HG03175 (cell line): ENCODE data around the gene APLF.
"Not testable (repeated sequence)": the region's sequence is repeated elsewhere in the genome, so short reads cannot be mapped to it uniquely, and the experiment has no call there.

Experiments
- ATAC-seq: cut with Tn5 transposase; IDR thresholded peaks from one replicate; pipeline ENCODE4 v1.9.1; 2021; ENCODE audit warnings: mild to moderate bottlenecking, moderate library complexity; ENCODE audit not compliant: unreplicated experiment

APLF gene

GRCh38 chr2:68521037-68521436 is 53.7 kb downstream of the APLF start:
- no peak for ATAC-seq

DNA sequence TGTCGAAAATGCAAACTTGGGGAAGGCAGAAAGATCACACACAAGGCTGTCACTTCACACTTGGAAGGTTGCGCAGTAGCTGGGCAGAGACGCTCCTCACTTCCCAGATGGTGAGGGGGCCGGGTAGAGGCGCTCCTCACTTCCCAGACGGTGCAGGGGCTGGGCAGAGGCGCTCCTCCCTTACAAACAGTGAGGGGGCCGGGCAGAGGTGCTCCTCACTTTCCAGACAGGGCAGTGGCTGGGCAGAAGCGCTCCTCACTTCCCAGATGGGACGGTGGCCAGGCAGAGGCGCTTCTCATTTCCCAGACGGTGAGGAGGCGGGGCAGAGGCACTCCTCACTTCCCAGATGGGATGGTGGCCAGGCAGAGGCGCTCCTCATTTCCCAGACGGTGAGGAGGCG is 59.6 kb downstream of the APLF start:
- ATAC-seq: not testable (repeated sequence)

DNA sequence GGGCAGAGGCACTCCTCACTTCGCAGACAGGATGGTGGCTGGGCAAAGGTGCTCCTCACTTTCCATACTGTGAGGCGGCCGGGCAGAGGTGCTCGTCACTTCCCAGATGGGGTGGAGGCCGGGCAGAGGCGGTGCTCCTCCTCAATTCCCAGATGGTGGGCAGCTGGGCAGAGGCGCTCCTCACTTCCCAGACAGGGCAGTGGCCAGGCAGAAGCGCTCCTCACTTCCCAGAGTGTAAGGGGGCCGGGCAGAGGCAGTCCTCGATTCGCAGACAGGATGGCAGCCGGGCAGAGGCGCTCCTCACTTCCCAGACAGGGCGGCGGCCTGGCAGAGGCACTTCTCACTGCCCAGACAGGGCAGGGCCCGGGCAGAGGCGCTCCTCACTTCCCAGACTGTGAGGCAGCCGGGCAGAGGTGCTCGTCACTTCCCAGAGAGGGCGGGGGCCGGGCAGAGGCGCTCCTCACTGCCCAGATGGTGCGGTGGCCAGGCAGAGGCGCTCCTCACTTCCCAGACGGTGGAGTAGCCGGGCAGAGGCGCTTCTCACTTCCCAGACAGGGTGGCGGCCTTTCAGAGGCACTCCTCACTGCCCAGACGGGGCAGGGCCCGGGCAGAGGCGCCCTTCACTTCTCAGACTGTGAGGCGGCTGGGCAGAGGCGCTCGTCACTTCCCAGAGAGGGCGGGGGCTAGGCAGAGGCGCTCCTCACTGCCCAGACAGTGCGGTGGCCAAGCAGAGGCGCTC is 60.1 kb downstream of the APLF start:
- not testable (repeated sequence) for ATAC-seq

DNA sequence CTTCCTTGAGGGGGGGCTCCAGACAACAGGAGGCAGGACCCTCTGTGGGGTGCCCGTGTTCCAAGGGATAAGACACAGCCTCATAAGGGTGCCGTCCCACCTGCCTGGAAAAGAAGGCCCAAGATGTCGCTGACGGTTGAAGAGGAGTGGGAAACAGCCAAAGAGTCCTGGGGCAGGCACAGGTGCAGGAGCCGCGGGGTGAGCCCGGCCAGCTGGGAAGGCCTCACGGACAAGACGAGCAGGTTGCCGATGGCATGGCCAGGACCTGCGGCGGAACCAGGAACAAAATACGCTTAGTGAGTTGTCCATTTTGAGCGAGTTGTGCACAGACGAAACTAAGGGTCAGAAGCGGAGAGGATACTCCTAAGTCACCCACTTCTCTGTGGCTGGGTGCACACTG is 61.8 kb downstream of the APLF start:
- not testable (repeated sequence) for ATAC-seq

DNA sequence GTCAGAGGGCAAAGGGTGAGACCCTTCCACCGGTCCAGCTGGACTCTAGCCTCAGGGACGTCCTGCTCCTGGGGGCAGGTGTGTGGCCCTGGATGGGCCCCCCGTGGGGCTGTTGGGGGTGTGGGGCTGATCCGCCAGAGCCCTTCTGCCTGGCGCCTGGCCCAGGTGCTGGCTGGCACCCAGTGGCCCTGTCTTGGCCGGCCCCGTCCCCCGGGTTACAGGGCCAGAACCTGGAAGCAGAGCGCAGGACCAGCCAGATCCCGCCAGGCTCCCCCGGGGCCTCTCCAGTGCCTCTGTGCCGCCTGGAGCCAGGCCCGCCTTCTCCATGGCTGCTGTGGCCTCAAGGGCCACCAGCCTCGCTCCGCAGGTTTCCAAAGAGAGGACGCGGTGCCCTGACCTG is 62.3 kb downstream of the APLF start:
- ATAC-seq: not testable (repeated sequence)

DNA sequence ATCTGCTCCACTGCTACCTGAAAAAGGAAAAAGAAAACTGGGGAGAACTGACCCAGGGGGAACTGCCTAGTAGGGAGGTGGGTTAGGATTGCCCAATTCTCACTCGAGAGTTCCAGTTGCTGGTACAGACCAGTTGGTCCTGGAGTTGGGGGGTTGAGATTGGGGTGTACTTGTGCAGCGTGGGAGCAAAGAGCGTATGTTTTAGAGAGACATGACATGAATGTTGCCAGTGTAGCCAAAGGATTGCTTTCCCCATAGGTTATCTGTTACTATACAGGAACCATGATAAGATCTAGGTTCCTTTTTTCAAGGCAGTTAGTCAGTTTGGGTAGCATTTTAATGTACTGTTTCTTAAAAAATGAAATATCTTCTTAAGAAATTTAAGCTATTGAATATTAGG is 68.6 kb downstream of the APLF start:
- no peak for ATAC-seq

- no peak for ATAC-seq
Measured at GRCh38 chr2:68537011-68537410, 69.6 kb downstream of the APLF start.

GRCh38 chr2:68537809-68538208 is 70.4 kb downstream of the APLF start:
- ATAC-seq: no peak

- no peak for ATAC-seq
Measured at GRCh38 chr2:68544811-68545210, 77.4 kb downstream of the APLF start.

DNA sequence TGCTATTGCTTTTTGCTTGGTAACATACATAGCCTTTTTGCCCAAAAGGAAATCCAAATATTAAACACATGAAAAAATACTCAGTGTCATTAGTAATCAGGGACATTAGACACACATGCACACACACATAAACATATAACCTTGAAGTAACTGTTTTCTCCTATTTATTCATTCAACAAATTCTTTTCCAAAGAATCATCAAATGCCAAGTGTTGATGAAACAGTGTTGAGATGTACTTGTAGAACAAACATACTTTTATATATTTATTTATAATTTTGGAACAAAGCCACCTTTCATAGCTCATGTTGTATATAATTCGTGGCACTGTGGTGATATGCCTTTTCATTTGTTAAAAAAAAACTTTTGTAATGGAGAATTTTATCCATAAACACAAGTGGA is 81.0 kb downstream of the APLF start:
- no peak for ATAC-seq

DNA sequence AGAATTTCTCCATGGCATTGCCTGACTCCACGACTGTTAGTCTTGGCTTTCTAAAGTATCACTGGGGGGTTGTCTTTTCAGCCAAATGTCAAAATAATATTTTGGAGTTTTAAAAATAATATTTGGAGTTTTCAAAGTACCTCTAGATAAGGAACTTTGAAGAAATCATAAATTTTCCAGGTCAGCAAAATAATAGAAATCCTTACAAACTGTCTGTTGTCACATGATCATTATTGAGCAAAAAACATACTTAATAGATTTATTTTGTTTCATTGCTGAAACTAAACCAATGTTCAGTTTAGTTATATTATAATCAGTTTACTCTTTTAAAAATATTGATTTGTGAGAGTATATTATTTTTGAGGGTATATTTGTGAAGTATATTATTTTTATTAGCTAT is 85.7 kb downstream of the APLF start:
- ATAC-seq: no peak

- ATAC-seq: not testable (repeated sequence)
Measured at GRCh38 chr2:68555425-68556206, 88.2 kb downstream of the APLF start.

DNA sequence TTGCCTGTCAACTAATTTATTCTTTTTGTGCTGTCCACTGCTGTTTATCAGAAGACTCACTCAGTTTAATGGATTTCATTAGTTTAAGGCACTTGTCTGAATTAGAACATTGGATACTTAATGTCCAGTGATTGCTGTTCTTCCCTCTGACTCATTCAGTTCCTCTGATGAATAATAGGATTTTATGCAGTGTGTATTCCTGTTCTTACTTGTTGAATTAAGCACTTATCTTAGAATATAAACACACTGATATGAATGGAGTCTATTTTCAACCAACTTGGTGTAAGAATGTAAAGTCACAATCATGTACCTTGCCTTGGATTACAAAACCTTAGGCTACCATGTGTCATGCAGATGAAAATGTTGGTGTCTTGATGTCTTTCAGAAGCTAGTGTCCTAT is 89.0 kb downstream of the APLF start:
- no peak for ATAC-seq

DNA sequence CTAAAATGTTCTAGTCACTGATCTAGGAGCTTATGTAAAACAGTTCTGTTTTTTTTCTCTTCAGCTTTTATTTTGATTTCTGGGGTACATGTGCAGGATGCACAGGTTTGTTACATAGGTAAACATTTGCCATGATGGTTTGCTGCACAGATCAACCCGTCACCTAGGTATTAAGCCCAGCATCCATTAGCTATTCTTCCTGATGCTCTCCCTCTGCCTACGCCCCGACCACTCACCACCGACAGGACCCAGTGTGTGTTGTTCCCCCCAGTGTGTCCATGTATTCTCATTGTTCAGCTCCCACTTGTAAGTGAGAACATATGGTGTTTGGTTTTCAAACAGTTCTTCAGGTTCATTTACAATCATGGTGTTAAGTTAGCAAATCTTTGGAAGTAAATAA is 91.2 kb downstream of the APLF start:
- ATAC-seq: no peak

DNA sequence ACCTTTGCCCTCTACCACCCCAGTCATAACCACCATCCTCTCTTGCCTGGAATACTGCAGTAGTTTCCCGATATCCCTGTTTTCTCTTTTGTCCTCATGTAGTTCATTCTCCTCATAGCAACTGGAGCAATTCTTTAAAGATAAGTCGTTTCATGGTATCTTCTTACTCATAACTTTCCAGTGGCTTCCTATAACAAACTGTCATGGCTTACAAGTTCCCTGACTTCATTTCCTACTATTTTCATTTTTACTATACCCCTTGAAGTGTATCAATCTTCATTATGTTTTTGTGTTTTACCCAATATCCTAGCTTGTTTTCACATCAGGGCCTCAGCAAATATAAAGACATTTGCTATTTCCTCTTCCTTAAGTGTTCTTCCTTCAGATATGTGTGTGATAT is 92.3 kb downstream of the APLF start:
- ATAC-seq: no peak

DNA sequence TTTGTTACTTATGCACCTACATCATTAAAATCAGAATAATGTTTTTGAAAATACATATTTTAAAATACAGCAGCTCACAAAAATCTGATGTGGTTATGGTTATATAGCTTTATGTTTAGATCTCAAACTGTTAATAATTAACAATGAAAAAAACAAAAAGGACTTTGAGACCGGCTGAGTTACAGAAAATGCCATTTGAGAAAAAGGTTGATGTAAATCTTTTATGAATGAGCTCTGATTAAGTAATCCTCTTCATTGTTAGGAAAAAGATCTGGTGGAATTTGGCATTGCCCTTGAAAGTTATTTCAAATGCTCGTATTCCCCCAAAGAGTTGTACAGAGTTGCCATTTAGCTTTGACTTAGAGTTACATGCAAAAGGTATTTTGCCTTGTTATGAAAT is 93.2 kb downstream of the APLF start:
- ATAC-seq: no peak

DNA sequence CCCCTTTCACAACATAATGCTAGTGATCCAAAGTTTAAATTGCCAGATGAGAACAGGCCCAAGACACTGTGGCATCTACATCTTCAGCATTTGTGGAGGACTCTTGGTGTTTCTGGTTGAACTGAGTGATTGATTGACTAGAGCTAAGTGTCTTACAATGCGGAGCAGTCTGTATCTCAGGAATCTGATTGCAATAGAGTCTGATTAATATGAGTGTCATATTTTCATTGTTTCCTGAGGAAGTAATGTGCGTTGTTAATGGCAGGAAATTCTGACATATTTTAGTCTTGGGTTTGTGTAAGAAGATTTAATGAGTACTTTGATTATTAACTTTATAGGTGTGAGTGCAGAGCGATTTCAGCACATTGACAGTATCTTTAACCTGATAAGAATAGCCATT is 94.0 kb downstream of the APLF start:
- ATAC-seq: no peak

GRCh38 chr2:68562934-68563333 is 95.5 kb downstream of the APLF start:
- ATAC-seq: no peak

DNA sequence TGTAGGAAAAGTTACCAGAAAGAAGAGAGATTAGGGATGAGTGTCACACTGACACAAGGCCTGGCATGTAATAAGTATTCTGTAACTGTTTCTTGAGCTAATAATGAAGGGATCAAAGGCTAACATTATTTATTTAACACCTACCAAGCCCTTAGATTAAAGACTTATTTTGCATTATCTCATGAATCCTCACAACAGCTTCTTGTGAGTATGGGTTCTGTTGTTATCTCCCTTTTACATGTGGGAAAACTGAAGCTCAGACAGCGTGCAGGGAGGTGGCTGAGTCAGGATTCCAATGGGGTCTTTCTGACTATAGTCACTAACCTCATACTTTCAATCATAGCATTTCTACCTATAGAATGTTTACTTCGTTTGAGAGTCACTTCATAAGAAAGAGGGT is 97.0 kb downstream of the APLF start:
- no peak for ATAC-seq

- ATAC-seq: no peak
Measured at GRCh38 chr2:68565273-68565672, 97.9 kb downstream of the APLF start.

GRCh38 chr2:68565858-68566257 is 98.5 kb downstream of the APLF start:
- no peak for ATAC-seq

GRCh38 chr2:68566362-68566761 is 99.0 kb downstream of the APLF start:
- ATAC-seq: no peak
